Subcutaneous preadipocyte (primary cell): ENCODE results near the gene ZNF682. TPM values are rescaled to one million over a fixed set of nuclear protein-coding genes. Genes with fewer than 3 reads are reported as not detected.

Source experiments
- small RNA-seq: library from RNA; depleted of rRNA; stranded (forward); fragments of <200 nt; gene quantifications from one replicate; pipeline ENCODE3, GENCODE V24; 2012
- total RNA-seq: library from RNA; depleted of rRNA; stranded (reverse); fragments of >200 nt; gene quantifications from 2 replicates; pipeline ENCODE4 v1.2.3, GENCODE V29; 2012

The ZNF682 gene
- total RNA-seq = 1.4 and 1.5 TPM in 2 replicates

GRCh38 chr19:20039203-20039723 lies at the start of gene ZNF682:
Gene ZNF682, minus strand, starts transcription at chr19:20039505. Its CDS starts 160 bp downstream, at chr19:20039345.

GRCh38 chr19:20077791-20078463 lies 38.6 kb upstream of the ZNF682 start, which contains the start of gene ZNF90:
Gene ZNF90, plus strand, starts transcription at chr19:20078000. Its CDS starts 133 bp downstream, at chr19:20078133.

Small RNA genes lying within 50 kb of the gene (small RNA-seq; reads per million reads assigned to genes)
- gene AC006539.3 = not detected

Other genes starting within 250 kb of the ZNF682 start
- 8.6 and 9.6 TPM in 2 replicates for gene ZNF506, start 217.8 kb downstream of the ZNF682 start, total RNA-seq
- gene ZNF253, start 173.6 kb downstream of the ZNF682 start, total RNA-seq = 3.3 and 4.7 TPM in 2 replicates
- 3.9 and 4.8 TPM in 2 replicates for gene ZNF93, start 138.6 kb downstream of the ZNF682 start, total RNA-seq
- gene ZNF90, start 38.5 kb upstream of the ZNF682 start, total RNA-seq = 2.9 and 3.9 TPM in 2 replicates
- gene ZNF486, start 127.7 kb upstream of the ZNF682 start, total RNA-seq = 4.8 and 4.9 TPM in 2 replicates